ENCODE measurements around the gene KRT6B.

KRT6B gene

GRCh38 chr12:52403561-52403960 lies 48.4 kb downstream of the KRT6B start:
- TF ChIP-seq POLR2AphosphoS5 (IDR thresholded peaks at IDR 0.05; ENCODE audit: low read depth) (no peak), GABPA (IDR thresholded peaks at IDR 0.05; ENCODE audit: low read depth) (no peak), CTCF (IDR thresholded peaks at IDR 0.05; ENCODE audit: insufficient read depth, low read length) (no peak), SPI1 (IDR thresholded peaks at IDR 0.05; ENCODE audit: borderline replicate concordance, low read depth) (no peak), REST (IDR thresholded peaks at IDR 0.05; ENCODE audit: insufficient replicate concordance, low read depth) (no peak)

GRCh38 chr12:52402873-52403540 lies 48.9 kb downstream of the KRT6B start:
- DNase-seq (ENCODE audit: low read depth in 1 of 2, low spot score in 1 of 2), result no peak
- Histone ChIP-seq H3K27ac (replicated peaks) (no peak overlapping the region), H3K27me3 (ENCODE audit: insufficient read depth, poor library complexity, severe bottlenecking) (no peaks in the 10 kb centered on the region), H3K4me3 (replicated peaks; ENCODE audit: insufficient read depth, low read length) (no peak overlapping the region)
- TF ChIP-seq GABPA (IDR thresholded peaks at IDR 0.05; ENCODE audit: low read depth) (no peak), REST (IDR thresholded peaks at IDR 0.05; ENCODE audit: insufficient replicate concordance, low read depth) (no peak), POLR2AphosphoS5 (IDR thresholded peaks at IDR 0.05; ENCODE audit: low read depth) (no peak), CTCF (IDR thresholded peaks at IDR 0.05; ENCODE audit: insufficient read depth, low read length) (no peak), SPI1 (IDR thresholded peaks at IDR 0.05; ENCODE audit: borderline replicate concordance, low read depth) (no peak)

More at GRCh38 chr12:52403561-52403960, 48.4 kb downstream of the KRT6B start:
- H3K27ac ChIP-seq (replicated peaks), result no peak overlapping the region
- no peak overlapping the region for H3K4me3 ChIP-seq (replicated peaks; ENCODE audit: insufficient read depth, low read length)
- no peaks in the 10 kb centered on the region for H3K27me3 ChIP-seq (ENCODE audit: insufficient read depth, poor library complexity, severe bottlenecking)
- no peak for DNase-seq (ENCODE audit: low read depth in 1 of 2, low spot score in 1 of 2)

- no peak overlapping the region for H3K4me3 ChIP-seq (replicated peaks; ENCODE audit: insufficient read depth, low read length)
- H3K27ac ChIP-seq (replicated peaks), result no peak overlapping the region
- TF ChIP-seq GABPA (IDR thresholded peaks at IDR 0.05; ENCODE audit: low read depth) (no peak), REST (IDR thresholded peaks at IDR 0.05; ENCODE audit: insufficient replicate concordance, low read depth) (no peak), CTCF (IDR thresholded peaks at IDR 0.05; ENCODE audit: insufficient read depth, low read length) (no peak), SPI1 (IDR thresholded peaks at IDR 0.05; ENCODE audit: borderline replicate concordance, low read depth) (no peak), POLR2AphosphoS5 (IDR thresholded peaks at IDR 0.05; ENCODE audit: low read depth) (no peak)
- no peak for DNase-seq (ENCODE audit: low read depth in 1 of 2, low spot score in 1 of 2)
- H3K27me3 ChIP-seq (ENCODE audit: insufficient read depth, poor library complexity, severe bottlenecking), result no peaks in the 10 kb centered on the region
Measured at GRCh38 chr12:52402377-52402776, 49.6 kb downstream of the KRT6B start.

All from HL-60 (cell line).